ENCODE measurements around the gene CORIN. TPM values are rescaled to one million over a fixed set of nuclear protein-coding genes. Genes with fewer than 3 reads are reported as not detected.
"Not testable (repeated sequence)": the region's sequence is repeated elsewhere in the genome, so short reads cannot be mapped to it uniquely, and the experiment has no call there.

The CORIN gene
- total and polyA plus RNA-seq, 11 donors: 5.6 to 130 (median 40.1) TPM

GRCh38 chr4:47553329-47554125 lies 284.3 kb downstream of the CORIN start:
- Histone ChIP-seq H3K27me3 (no peaks in the 10 kb centered on the region), H3K4me3 (no peak overlapping the region), H3K4me1 (no peaks in the 10 kb centered on the region), H3K27ac (no peak overlapping the region), H3K36me3 (peaks cover 0 to 82% (median 70%) of the 10 kb centered on the region in 9 donors), H3K9me3 (no peaks in the 10 kb centered on the region)
- WGBS, 4 donors: 89 to 93% (median 92%) methylated on average over 2 of the region's 2 CpGs
- ATAC-seq (no peak), DNase-seq (no peak)
- intact Hi-C loops (cut with DNase I): no loop called here
- TF ChIP-seq, protein P1, sequence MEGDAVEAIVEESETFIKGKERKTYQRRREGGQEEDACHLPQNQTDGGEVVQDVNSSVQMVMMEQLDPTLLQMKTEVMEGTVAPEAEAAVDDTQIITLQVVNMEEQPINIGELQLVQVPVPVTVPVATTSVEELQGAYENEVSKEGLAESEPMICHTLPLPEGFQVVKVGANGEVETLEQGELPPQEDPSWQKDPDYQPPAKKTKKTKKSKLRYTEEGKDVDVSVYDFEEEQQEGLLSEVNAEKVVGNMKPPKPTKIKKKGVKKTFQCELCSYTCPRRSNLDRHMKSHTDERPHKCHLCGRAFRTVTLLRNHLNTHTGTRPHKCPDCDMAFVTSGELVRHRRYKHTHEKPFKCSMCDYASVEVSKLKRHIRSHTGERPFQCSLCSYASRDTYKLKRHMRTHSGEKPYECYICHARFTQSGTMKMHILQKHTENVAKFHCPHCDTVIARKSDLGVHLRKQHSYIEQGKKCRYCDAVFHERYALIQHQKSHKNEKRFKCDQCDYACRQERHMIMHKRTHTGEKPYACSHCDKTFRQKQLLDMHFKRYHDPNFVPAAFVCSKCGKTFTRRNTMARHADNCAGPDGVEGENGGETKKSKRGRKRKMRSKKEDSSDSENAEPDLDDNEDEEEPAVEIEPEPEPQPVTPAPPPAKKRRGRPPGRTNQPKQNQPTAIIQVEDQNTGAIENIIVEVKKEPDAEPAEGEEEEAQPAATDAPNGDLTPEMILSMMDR (IDR thresholded peaks at IDR 0.05): no peak
- TF ChIP-seq POLR2A (IDR thresholded peaks at IDR 0.05): no peak

GRCh38 chr4:47551682-47552081 lies 286.2 kb downstream of the CORIN start:
- ATAC-seq (no peak), DNase-seq (no peak)
- H3K27me3 ChIP-seq: no peaks in the 10 kb centered on the region
- TF ChIP-seq, protein P1 (IDR thresholded peaks at IDR 0.05): no peak
- TF ChIP-seq POLR2A (IDR thresholded peaks at IDR 0.05): no peak
- no peaks in the 10 kb centered on the region for H3K4me1 ChIP-seq
- H3K9me3 ChIP-seq: no peaks in the 10 kb centered on the region
- no peak overlapping the region for H3K27ac ChIP-seq
- peaks cover 0 to 84% (median 77%) of the 10 kb centered on the region in 9 donors for H3K36me3 ChIP-seq
- H3K4me3 ChIP-seq: no peak overlapping the region
- intact Hi-C loops (cut with DNase I): no loop called here

DNA sequence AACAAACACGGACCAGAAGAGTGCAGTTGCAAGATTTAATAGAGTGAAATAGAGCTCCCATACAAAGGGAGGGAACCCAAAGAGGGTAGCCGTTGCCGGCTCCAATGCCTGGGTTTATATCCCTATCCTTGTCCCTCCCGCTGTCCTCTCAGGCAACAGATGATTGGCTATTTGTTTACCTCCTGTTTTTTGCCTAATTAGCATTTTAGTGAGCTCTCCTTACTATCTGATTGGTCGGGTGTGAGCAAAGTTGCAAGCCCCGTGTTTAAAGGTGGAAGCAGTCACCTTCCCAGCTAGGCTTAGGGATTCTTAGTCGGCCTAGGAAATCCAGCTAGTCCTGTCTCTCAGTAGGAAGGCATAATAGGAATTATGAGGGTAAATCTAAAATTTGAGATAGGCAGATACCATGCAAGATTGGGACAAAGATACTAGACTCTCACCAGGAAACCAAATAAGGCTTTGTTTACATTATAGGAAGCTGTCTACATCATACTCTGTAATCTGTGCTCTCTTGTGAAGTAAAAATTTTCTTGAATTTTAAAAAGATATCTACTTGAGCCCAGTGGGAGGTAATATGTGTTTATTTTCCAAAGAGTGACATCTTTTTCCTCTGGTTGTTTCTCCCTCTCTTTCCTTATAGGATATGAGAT lies 286.8 kb downstream of the CORIN start:
- ATAC-seq (no peak), DNase-seq (no peak)
- 97% methylated on average over 7 of the region's 7 CpGs for WGBS, 4 donors

DNA sequence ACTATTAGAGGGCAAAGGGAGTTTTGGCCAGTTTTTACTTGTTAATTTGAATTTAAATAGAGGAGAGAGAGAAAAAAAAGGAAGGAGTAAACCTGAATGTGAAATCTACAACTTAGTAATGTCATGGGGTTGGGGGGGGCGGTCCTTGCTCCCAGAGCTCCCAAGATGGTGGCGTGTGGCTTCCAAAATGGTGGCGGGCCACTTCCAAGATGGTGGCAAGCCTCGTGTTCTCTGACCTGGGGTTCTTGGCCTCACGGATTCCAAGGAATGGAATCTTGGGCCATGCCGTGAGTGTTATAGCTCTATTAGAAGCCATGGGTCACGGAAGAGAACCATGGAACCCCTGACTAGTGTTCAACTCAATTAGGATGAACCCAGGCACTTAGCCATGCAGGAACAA lies 287.5 kb downstream of the CORIN start:
- H3K9me3 ChIP-seq; H3K27ac ChIP-seq; DNase-seq; ATAC-seq; H3K4me3 ChIP-seq; H3K27me3 ChIP-seq; intact Hi-C loops (cut with DNase I); H3K4me1 ChIP-seq: not testable (repeated sequence)
- H3K36me3 ChIP-seq: peaks cover 0 to 94% (median 84%) of the 10 kb centered on the region in 9 donors
- WGBS, 4 donors: 91 to 99% (median 94%) methylated on average over 7 of the region's 7 CpGs

More for the DNA sequence above, 286.8 kb downstream of the CORIN start:
- Histone ChIP-seq H3K36me3 (peaks cover 0 to 91% (median 83%) of the 10 kb centered on the region in 9 donors), H3K27me3 (no peaks in the 10 kb centered on the region), H3K4me1 (no peaks in the 10 kb centered on the region), H3K9me3 (no peaks in the 10 kb centered on the region), H3K4me3 (no peak overlapping the region), H3K27ac (no peak overlapping the region)
- TF ChIP-seq, protein P1 (IDR thresholded peaks at IDR 0.05): no peak
- no peak for TF ChIP-seq POLR2A (IDR thresholded peaks at IDR 0.05)
- intact Hi-C loops (cut with DNase I): no loop called here

Small RNA genes lying within 50 kb of the gene (microRNA-seq; reads per million reads assigned to microRNA genes)
- 0 reads per million in 4 donors for gene MIR8053

Other genes with a start within 250 kb of the CORIN start
- 1 to 10 TPM; 4.0 to 7.3 (median 5.4) TPM for gene NFXL1, start 76.5 kb upstream of the CORIN start, total RNA-seq
- 1 to 10 TPM; 2.8 to 3.0 TPM for gene NFXL1, start 76.5 kb upstream of the CORIN start, polyA plus RNA-seq
- gene CNGA1, start 178.6 kb upstream of the CORIN start, total RNA-seq: 1 to 10 TPM in 1 of 9 donors, under 1 TPM in 5, not detected in 3; 0.34 to 1.9 (median 0.73) TPM
- under 1 TPM; 0.19 to 0.80 TPM for gene CNGA1, start 178.6 kb upstream of the CORIN start, polyA plus RNA-seq
- gene NIPAL1, start 178.7 kb upstream of the CORIN start, total RNA-seq: under 1 TPM in 7 of 9 donors, not detected in 2; 0.05 to 0.92 (median 0.34) TPM
- under 1 TPM; 0.23 to 0.24 TPM for gene NIPAL1, start 178.7 kb upstream of the CORIN start, polyA plus RNA-seq